GM23248 (cell line): ENCODE data around the gene TMEM151B. TPM values are rescaled to one million over a fixed set of nuclear protein-coding genes. Genes with fewer than 3 reads are reported as not detected.
A peak's percentile ranks its signal among the peaks of the same experiment; 100 is the strongest.

Experiments used
- DNase-seq: peaks from one replicate; pipeline ENCODE4 v3.0.0-alpha.2; 2015
- H2AFZ ChIP-seq: fragments of 200-600 bp; sonication (generic); 2 replicates; pipeline ENCODE4 v1.6.1; 2016; ENCODE audit warnings: antibody characterized with exemption
- H3F3A ChIP-seq: fragments of 200-600 bp; sonication (generic); 2 replicates; pipeline ENCODE4 v1.6.1; 2016; ENCODE audit warnings: mild to moderate bottlenecking, antibody characterized with exemption, mixed run types; ENCODE audit not compliant: insufficient read depth
- H3K27ac ChIP-seq: fragments of 200-600 bp; sonication (generic); 2 replicates; pipeline ENCODE4 v1.5.1; 2016; ENCODE audit warnings: mild to moderate bottlenecking
- H3K27me3 ChIP-seq: fragments of 200-600 bp; sonication (generic); replicated peaks from 2 replicates; pipeline ENCODE4 v1.6.1; 2016; ENCODE audit warnings: mild to moderate bottlenecking; ENCODE audit not compliant: insufficient read depth
- H3K36me3 ChIP-seq: fragments of 200-600 bp; sonication (generic); 2 replicates; pipeline ENCODE4 v1.6.1; 2016; ENCODE audit warnings: low read depth, mild to moderate bottlenecking
- H3K4me1 ChIP-seq: fragments of 200-600 bp; sonication (generic); 2 replicates; pipeline ENCODE4 v1.6.1; 2016; ENCODE audit warnings: mild to moderate bottlenecking; ENCODE audit not compliant: insufficient read depth
- H3K4me2 ChIP-seq: fragments of 200-600 bp; sonication (generic); one replicate; pipeline ENCODE4 v1.6.1; 2016; ENCODE audit warnings: mild to moderate bottlenecking; ENCODE audit not compliant: unreplicated experiment
- H3K4me3 ChIP-seq: fragments of 200-600 bp; sonication (generic); 2 replicates; pipeline ENCODE4 v1.5.1; 2016; ENCODE audit warnings: mild to moderate bottlenecking
- H3K79me2 ChIP-seq: fragments of 200-600 bp; sonication (generic); 2 replicates; pipeline ENCODE4 v1.6.1; 2016; ENCODE audit warnings: mild to moderate bottlenecking; ENCODE audit not compliant: insufficient read depth
- H3K9ac ChIP-seq: fragments of 200-600 bp; sonication (generic); 2 replicates; pipeline ENCODE4 v1.6.1; 2016; ENCODE audit warnings: mild to moderate bottlenecking
- H3K9me2 ChIP-seq: fragments of 200-600 bp; sonication (generic); 2 replicates; pipeline ENCODE4 v1.6.1; 2016; ENCODE audit warnings: mixed run types, mild to moderate bottlenecking, moderate library complexity; ENCODE audit not compliant: insufficient read depth
- H3K9me3 ChIP-seq: fragments of 200-600 bp; sonication (generic); one replicate; pipeline ENCODE4 v1.6.1; 2017; ENCODE audit warnings: low read depth
- H4K20me1 ChIP-seq: fragments of 200-600 bp; sonication (generic); 2 replicates; pipeline ENCODE4 v1.6.0; 2016; ENCODE audit not compliant: insufficient read depth
- EZH2 ChIP-seq: fragments of 200-600 bp; sonication (generic); IDR thresholded peaks from 2 replicates; pipeline ENCODE4 v1.6.1; 2018; ENCODE audit warnings: antibody characterized with exemption, mild to moderate bottlenecking; ENCODE audit not compliant: insufficient read depth, poor library complexity, severe bottlenecking
- EZH2phosphoT487 ChIP-seq: fragments of 200-600 bp; sonication (generic); IDR thresholded peaks from 2 replicates; pipeline ENCODE4 v1.6.1; 2018; ENCODE audit warnings: antibody characterized with exemption, moderate library complexity, mild to moderate bottlenecking, low read depth; ENCODE audit not compliant: insufficient read depth
- WGBS, 2 experiments: methylation state at CpG; one replicate each; pipeline ENCODE4 v1.1.6; 2015 to 2017; ENCODE audit warnings: low lambda C conversion rate in 2 of 2, low coverage in 1 of 2; ENCODE audit errors: missing lambda C conversion rate in 2 of 2; 5-methylcytosine and 5-hydroxymethylcytosine counted together
- in situ Hi-C: fragments of 300-500 bp; cut with MboI; formaldehyde crosslinking; loops from 2 replicates; pipeline ENCODE4 v1.15.0; 2020
- polyA plus RNA-seq: library from polyadenylated mRNA; unstranded; fragments of >200 nt; fragmentation: Nextera tagmentation; extraction: Ambion mirVana; gene quantifications from 2 replicates; pipeline ENCODE4 v1.2.1, GENCODE V29; 2016
- total RNA-seq: library from RNA; depleted of rRNA; stranded (reverse); fragments of >200 nt; shearing (Covaris generic); gene quantifications from 2 replicates; pipeline ENCODE4 v1.2.3, GENCODE V29; 2014

The TMEM151B gene
- total and polyA plus RNA-seq, 2 experiments from 2014 or later, result not detected

DNA sequence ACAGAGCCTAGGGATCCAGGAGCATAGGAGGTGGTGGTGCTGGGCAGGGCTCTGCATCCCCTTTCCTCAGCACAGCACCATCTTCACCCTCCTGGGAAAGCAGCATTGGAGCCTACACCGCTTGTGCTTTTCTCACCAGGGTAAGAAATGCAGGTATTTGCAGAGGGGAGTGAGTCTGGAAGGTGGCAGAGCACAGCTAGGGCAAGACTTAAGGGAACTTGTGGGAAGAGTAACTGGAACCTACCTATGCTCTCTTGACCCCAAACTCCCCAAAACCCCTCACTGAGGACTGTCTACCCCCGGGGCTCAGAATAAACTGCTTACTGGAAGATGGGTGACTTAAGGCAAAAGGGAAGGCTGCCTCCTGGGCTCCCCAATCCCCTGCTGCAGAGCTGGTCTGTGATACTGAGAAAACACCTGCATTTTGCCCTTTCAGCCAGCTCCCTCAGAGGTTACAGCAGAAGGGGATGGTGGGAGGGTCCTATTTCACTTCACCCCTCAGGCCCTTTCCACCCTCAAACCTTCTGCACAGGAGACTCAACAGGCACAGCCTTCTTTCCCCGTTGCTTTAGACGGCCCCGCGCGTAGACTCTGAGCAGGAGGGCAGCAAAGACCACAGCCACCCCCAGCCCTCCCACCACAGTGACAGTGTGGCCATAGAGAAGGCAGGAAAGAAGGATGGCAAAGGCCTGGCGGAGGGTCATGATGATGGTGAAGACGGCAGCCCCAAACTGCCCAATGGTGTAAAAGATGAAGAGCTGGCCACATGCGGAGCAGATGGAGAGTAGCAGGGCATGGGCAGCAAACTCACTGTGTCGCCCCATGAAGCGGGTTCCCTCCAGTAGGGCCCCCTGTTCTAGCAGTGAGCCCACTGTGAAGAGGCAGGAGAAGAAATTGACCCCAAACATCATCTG is 15.8 kb upstream of the TMEM151B start:
- Histone ChIP-seq H3K9me2 (no peaks in the 10 kb centered on the region), H3K36me3 (peaks cover 50% of the 10 kb centered on the region), H3K27me3 (no peaks in the 10 kb centered on the region), H3K9me3 (no peaks in the 10 kb centered on the region), H2AFZ (no peak overlapping the region), H3K4me1 (peaks cover 17% of the 10 kb centered on the region), H4K20me1 (peaks cover 23% of the 10 kb centered on the region; the same call in 1 of the 2 replicates), H3K79me2 (peaks cover 73% of the 10 kb centered on the region), H3K9ac (no peak overlapping the region), H3K4me2 (no peak overlapping the region), H3K4me3 (no peak overlapping the region), H3K27ac (no peak overlapping the region; the same call in 1 of the 2 replicates), H3F3A (peaks cover 75% of the 10 kb centered on the region)
- TF ChIP-seq EZH2 (no peak), EZH2phosphoT487 (no peak)
- in situ Hi-C loops, result no loop called here
- no peak for DNase-seq
- WGBS, 2 experiments, result 56 to 62% methylated on average over 12 of the region's 12 CpGs

DNA sequence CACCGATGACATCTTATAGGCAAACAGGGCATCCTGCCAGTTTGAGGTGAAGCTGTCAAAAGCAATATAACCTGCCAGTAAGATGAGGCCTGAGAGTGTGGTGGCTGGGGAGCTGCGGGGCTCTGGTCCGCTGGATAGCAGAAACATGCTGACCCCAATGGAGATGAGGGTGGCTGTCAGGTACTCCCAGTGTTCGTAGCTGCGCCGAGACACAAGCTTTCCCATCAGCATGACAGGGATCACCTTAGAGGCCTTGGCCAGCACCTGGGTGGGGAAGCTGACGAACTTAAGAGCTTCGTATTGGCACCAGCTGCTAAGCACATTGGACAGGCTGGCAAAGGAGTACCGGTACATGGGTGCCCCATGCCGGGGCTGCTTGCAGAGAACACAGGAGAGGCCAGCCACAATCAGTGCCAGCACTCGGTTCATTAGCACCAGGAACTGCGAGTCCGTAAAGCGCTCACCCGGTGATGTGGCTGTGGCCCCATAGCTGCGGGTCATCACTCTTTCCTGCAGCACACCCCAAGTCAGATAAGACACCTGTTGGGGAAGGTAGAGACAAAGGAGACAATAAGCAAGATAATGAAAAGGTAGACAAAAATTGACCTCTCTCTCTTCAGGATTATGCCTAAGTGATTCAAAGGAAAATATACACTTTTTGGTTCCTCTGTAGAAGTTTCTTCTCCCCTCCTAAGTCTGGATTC is 15.0 kb upstream of the TMEM151B start:
- H3K4me3 ChIP-seq, result peak overlapping the region; percentile 100; the same call in 1 of the 2 replicates
- H3K27ac ChIP-seq, result no peak overlapping the region
- peaks cover 16% of the 10 kb centered on the region; the same call in 1 of the 2 replicates for H4K20me1 ChIP-seq
- no peaks in the 10 kb centered on the region for H3K9me2 ChIP-seq
- H3F3A ChIP-seq, result peaks cover 67% of the 10 kb centered on the region
- H3K4me2 ChIP-seq, result no peak overlapping the region
- no peak overlapping the region for H2AFZ ChIP-seq
- H3K9me3 ChIP-seq, result no peaks in the 10 kb centered on the region
- no peak for DNase-seq
- H3K36me3 ChIP-seq, result peaks cover 42% of the 10 kb centered on the region
- TF ChIP-seq EZH2phosphoT487 (no peak), EZH2 (no peak)
- H3K79me2 ChIP-seq, result peaks cover 65% of the 10 kb centered on the region
- WGBS, 2 experiments, result 63 to 67% methylated on average over 16 of the region's 16 CpGs
- H3K4me1 ChIP-seq, result peaks cover 12% of the 10 kb centered on the region
- in situ Hi-C loops, result no loop called here
- H3K9ac ChIP-seq, result peak overlapping the region; percentile 94
- no peaks in the 10 kb centered on the region for H3K27me3 ChIP-seq

DNA sequence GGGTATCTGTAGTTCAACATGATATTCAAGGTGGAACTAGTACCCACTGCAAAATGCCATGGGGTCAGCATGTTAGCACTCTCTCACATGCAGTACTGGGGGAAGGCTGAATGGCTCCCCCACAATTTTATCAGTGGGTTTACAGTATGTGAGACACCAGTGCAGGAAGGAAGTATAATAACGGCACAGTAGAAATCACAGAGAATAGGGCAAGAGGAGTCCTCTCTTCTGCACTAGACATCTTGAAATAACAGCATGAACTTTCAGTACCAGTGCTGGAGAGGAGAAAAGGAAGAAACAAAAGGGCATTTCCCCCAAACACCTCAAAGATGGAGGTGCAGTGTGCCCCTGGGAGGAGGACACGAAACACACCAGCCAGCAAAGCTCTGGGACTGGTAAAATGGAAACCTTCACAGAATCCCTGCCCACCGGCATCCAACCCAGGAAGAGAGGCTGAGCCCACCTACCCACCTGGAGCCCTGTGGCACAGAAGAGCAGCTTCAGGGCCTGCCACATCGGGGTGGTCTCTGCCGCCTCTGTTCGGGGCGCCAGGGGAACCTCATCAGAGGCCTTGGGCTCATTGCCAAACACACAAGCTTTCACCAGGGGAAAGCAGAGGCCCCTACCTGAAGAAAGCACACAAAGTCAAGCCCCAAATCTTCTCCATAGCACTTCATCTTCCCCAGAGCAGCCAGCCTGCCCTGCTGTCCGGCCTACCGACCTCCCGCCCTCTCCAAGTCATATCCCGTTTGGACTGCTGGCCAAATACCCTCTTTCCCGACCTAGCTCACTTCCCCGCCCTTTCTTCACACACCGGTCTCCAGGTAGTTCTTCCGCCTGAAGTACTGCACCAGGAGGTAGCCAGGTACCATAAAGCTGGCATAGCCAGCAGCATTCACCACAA is 14.1 kb upstream of the TMEM151B start:
- in situ Hi-C loops, result no loop called here
- Histone ChIP-seq H3F3A (peaks cover 58% of the 10 kb centered on the region), H3K79me2 (peaks cover 56% of the 10 kb centered on the region), H3K27me3 (no peaks in the 10 kb centered on the region), H3K4me2 (peak overlapping the region; percentile 97), H3K4me1 (peaks cover 10% of the 10 kb centered on the region; the same call in 1 of the 2 replicates), H3K9ac (peak overlapping the region; percentile 94), H2AFZ (peak overlapping the region; percentile 95), H3K36me3 (peaks cover 33% of the 10 kb centered on the region), H3K27ac (peak overlapping the region; percentile 65), H3K9me3 (no peaks in the 10 kb centered on the region), H4K20me1 (peaks cover 10% of the 10 kb centered on the region; the same call in 1 of the 2 replicates), H3K4me3 (peak overlapping the region; percentile 100), H3K9me2 (no peaks in the 10 kb centered on the region)
- 16 to 24% methylated on average over 15 of the region's 15 CpGs for WGBS, 2 experiments
- DNase-seq, result no peak
- TF ChIP-seq EZH2 (no peak), EZH2phosphoT487 (no peak)

DNA sequence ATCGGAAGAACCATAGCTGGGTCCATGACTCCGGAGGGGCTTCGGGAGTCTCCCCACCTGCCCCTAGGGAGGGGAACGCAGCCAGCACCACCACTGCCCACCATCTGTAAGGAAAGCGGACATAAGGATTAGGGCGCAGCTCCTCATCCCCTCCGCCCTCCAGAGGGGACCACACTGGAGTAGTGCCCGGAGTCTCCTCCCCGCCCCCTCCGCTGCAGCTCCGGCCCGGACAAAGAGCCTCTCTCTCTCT is 13.6 kb upstream of the TMEM151B start:
- Histone ChIP-seq H3K4me3 (peak overlapping the region; percentile 100), H3K4me1 (peaks cover 10% of the 10 kb centered on the region; the same call in 1 of the 2 replicates), H3K79me2 (peaks cover 51% of the 10 kb centered on the region), H3F3A (peaks cover 53% of the 10 kb centered on the region), H3K27me3 (no peaks in the 10 kb centered on the region), H3K9me3 (no peaks in the 10 kb centered on the region), H4K20me1 (peaks cover 7% of the 10 kb centered on the region; the same call in 1 of the 2 replicates), H3K27ac (peak overlapping the region; percentile 65), H3K9ac (peak overlapping the region; percentile 94), H3K9me2 (no peaks in the 10 kb centered on the region), H3K4me2 (peak overlapping the region; percentile 97), H3K36me3 (peaks cover 27% of the 10 kb centered on the region), H2AFZ (peak overlapping the region; percentile 95)
- WGBS, 2 experiments, result 2% methylated on average over 10 to 12 of the region's 12 CpGs
- DNase-seq, result no peak
- in situ Hi-C loops, result no loop called here
- TF ChIP-seq EZH2, result no peak
- no peak for TF ChIP-seq EZH2phosphoT487
